A172 (cell line): ENCODE results near the gene ANKS1B. TPM values are rescaled to one million over a fixed set of nuclear protein-coding genes. Genes with fewer than 3 reads are reported as not detected.

Experiments
- total RNA-seq: library from RNA; depleted of rRNA; stranded (reverse); fragments of >200 nt; shearing (Covaris generic); gene quantifications from 2 replicates; pipeline ENCODE4 v1.2.3, GENCODE V29; 2014; rRNA removed

ANKS1B gene
- total RNA-seq, 1 experiment from 2014 or later: 0.24 TPM

Other genes with a start within 250 kb of the ANKS1B start
- 34.9 and 41.2 TPM in 2 replicates for gene BLTP3B, start 157.9 kb upstream of the ANKS1B start, total RNA-seq
- 30.7 and 55.4 TPM in 2 replicates for gene ACTR6, start 215.9 kb upstream of the ANKS1B start, total RNA-seq